Measurements from ENCODE around the gene RENBP.

RENBP gene

GRCh38 chrX:153935326-153935851 lies 9.1 kb downstream of the RENBP start:
- Histone ChIP-seq H3K36me3 (ENCODE audit: control insufficient read depth, insufficient read depth, low read length) (peaks cover 16% of the 10 kb centered on the region), H3K9me3 (ENCODE audit: control insufficient read depth, insufficient read depth, low read length) (no peaks in the 10 kb centered on the region), H3K9ac (ENCODE audit: low read depth, low read length) (no peak overlapping the region), H3K27me3 (ENCODE audit: control insufficient read depth, insufficient read depth, low read length) (no peaks in the 10 kb centered on the region), H3K4me3 (ENCODE audit: low read depth, low read length) (peak overlapping the region; percentile 46), H3K4me1 (ENCODE audit: control insufficient read depth, insufficient read depth, low read length) (no peaks in the 10 kb centered on the region)

DNA sequence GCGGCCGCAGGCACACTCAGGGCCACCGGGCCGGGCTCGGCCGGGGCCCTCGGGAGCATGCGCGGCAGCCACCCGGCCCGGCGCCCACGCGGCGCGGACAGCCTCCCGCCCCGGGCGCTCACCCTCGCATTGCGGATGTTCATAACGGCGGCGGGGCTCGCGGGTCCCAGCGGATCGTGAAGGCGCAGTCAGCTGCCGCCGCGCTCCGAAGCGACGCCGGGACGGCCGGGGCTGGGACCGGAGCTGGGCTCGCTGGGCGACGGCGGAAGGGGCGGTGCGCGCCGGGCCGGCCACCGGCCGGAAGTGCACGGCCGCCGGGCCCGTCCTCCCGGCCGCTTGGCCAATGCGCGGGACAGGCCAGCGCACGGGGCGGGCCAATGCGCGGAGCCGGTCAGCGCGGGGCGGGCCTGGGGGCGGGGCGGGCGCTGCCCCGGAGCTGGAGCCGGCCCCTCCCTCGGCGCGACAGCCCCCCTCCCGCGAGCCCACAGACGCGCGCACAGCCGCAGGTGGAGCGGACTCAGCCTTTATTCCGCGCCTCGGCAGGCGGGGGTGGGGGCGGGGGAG lies 9.6 kb downstream of the RENBP start, which contains the start of gene NAA10:
TSS of gene NAA10 (minus strand) at position 276 of the 564 bp plus-strand sequence. CDS start at position 143, 133 bp downstream.
- H3K27me3 ChIP-seq (ENCODE audit: control insufficient read depth, insufficient read depth, low read length) = no peaks in the 10 kb centered on the region
- H3K4me1 ChIP-seq (ENCODE audit: control insufficient read depth, insufficient read depth, low read length) = no peaks in the 10 kb centered on the region
- peak within 1 kb of the TSS; percentile 64 for H3K4me3 ChIP-seq (ENCODE audit: low read depth, low read length)
- H3K9ac ChIP-seq (ENCODE audit: low read depth, low read length) = peak within 1 kb of the TSS; percentile 47
- peaks cover 21% of the 10 kb centered on the region for H3K36me3 ChIP-seq (ENCODE audit: control insufficient read depth, insufficient read depth, low read length)
- H3K9me3 ChIP-seq (ENCODE audit: control insufficient read depth, insufficient read depth, low read length) = no peaks in the 10 kb centered on the region

DNA sequence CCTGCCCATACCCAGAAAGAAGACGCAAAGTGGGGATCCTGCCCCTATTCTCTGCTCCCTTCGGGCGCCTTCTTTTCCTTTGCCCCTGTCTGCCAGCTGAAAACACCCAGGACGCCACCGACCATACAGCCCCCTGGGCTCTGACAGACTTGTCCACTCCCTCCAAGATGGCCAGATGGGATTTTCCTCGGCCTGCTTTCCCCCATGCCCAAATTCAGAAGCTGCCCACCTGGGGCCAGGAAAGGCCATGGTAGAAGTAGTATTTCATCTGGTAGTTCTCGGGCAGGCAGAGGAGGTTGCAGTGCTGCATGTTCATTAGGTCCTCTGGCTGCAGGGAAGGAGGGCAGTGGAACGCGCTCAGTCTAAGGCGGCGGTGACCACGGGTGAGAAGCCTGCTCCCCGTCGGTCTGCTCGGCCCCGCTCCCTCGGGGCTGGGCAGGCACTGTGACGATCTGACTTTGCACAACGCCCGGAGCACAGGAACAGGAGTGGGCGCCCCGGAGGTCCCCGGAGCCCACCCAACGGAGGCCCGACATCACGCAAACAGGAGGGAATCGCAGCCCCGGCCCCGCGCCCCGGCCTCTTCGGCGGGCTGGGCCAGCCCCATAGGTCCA lies 10.2 kb downstream of the RENBP start:
- Histone ChIP-seq H3K9ac (ENCODE audit: low read depth, low read length) (peak overlapping the region; percentile 47), H3K4me1 (ENCODE audit: control insufficient read depth, insufficient read depth, low read length) (no peaks in the 10 kb centered on the region), H3K4me3 (ENCODE audit: low read depth, low read length) (peak overlapping the region; percentile 64), H3K36me3 (ENCODE audit: control insufficient read depth, insufficient read depth, low read length) (peaks cover 24% of the 10 kb centered on the region), H3K27me3 (ENCODE audit: control insufficient read depth, insufficient read depth, low read length) (no peaks in the 10 kb centered on the region), H3K9me3 (ENCODE audit: control insufficient read depth, insufficient read depth, low read length) (no peaks in the 10 kb centered on the region)

GRCh38 chrX:153933748-153934147 lies 10.7 kb downstream of the RENBP start:
- H3K9ac ChIP-seq (ENCODE audit: low read depth, low read length) = no peak overlapping the region
- no peaks in the 10 kb centered on the region for H3K27me3 ChIP-seq (ENCODE audit: control insufficient read depth, insufficient read depth, low read length)
- H3K36me3 ChIP-seq (ENCODE audit: control insufficient read depth, insufficient read depth, low read length) = peaks cover 24% of the 10 kb centered on the region
- H3K9me3 ChIP-seq (ENCODE audit: control insufficient read depth, insufficient read depth, low read length) = no peaks in the 10 kb centered on the region
- peak overlapping the region; percentile 64 for H3K4me3 ChIP-seq (ENCODE audit: low read depth, low read length)
- no peaks in the 10 kb centered on the region for H3K4me1 ChIP-seq (ENCODE audit: control insufficient read depth, insufficient read depth, low read length)

- no peak overlapping the region for H3K4me3 ChIP-seq (ENCODE audit: low read depth, low read length)
- H3K36me3 ChIP-seq (ENCODE audit: control insufficient read depth, insufficient read depth, low read length) = peaks cover 24% of the 10 kb centered on the region
- H3K9ac ChIP-seq (ENCODE audit: low read depth, low read length) = no peak overlapping the region
- H3K9me3 ChIP-seq (ENCODE audit: control insufficient read depth, insufficient read depth, low read length) = no peaks in the 10 kb centered on the region
- no peaks in the 10 kb centered on the region for H3K4me1 ChIP-seq (ENCODE audit: control insufficient read depth, insufficient read depth, low read length)
- no peaks in the 10 kb centered on the region for H3K27me3 ChIP-seq (ENCODE audit: control insufficient read depth, insufficient read depth, low read length)
Observed at GRCh38 chrX:153932220-153932915, 12.1 kb downstream of the RENBP start.

- Histone ChIP-seq H3K27me3 (ENCODE audit: control insufficient read depth, insufficient read depth, low read length) (no peaks in the 10 kb centered on the region), H3K36me3 (ENCODE audit: control insufficient read depth, insufficient read depth, low read length) (peaks cover 24% of the 10 kb centered on the region), H3K4me1 (ENCODE audit: control insufficient read depth, insufficient read depth, low read length) (no peaks in the 10 kb centered on the region), H3K9ac (ENCODE audit: low read depth, low read length) (no peak overlapping the region), H3K9me3 (ENCODE audit: control insufficient read depth, insufficient read depth, low read length) (no peaks in the 10 kb centered on the region), H3K4me3 (ENCODE audit: low read depth, low read length) (no peak overlapping the region)
Observed at GRCh38 chrX:153931748-153932147, 12.7 kb downstream of the RENBP start.

GRCh38 chrX:153931151-153931550 lies 13.3 kb downstream of the RENBP start:
- Histone ChIP-seq H3K36me3 (ENCODE audit: control insufficient read depth, insufficient read depth, low read length) (peaks cover 24% of the 10 kb centered on the region), H3K27me3 (ENCODE audit: control insufficient read depth, insufficient read depth, low read length) (no peaks in the 10 kb centered on the region), H3K4me3 (ENCODE audit: low read depth, low read length) (no peak overlapping the region), H3K4me1 (ENCODE audit: control insufficient read depth, insufficient read depth, low read length) (no peaks in the 10 kb centered on the region), H3K9me3 (ENCODE audit: control insufficient read depth, insufficient read depth, low read length) (no peaks in the 10 kb centered on the region), H3K9ac (ENCODE audit: low read depth, low read length) (no peak overlapping the region)

GRCh38 chrX:153930011-153930910 lies 14.2 kb downstream of the RENBP start:
- Histone ChIP-seq H3K4me3 (ENCODE audit: low read depth, low read length) (no peak overlapping the region), H3K9me3 (ENCODE audit: control insufficient read depth, insufficient read depth, low read length) (no peaks in the 10 kb centered on the region), H3K9ac (ENCODE audit: low read depth, low read length) (no peak overlapping the region), H3K4me1 (ENCODE audit: control insufficient read depth, insufficient read depth, low read length) (no peaks in the 10 kb centered on the region), H3K27me3 (ENCODE audit: control insufficient read depth, insufficient read depth, low read length) (no peaks in the 10 kb centered on the region), H3K36me3 (ENCODE audit: control insufficient read depth, insufficient read depth, low read length) (peaks cover 24% of the 10 kb centered on the region)

GRCh38 chrX:153929576-153929975 lies 14.9 kb downstream of the RENBP start:
- peaks cover 24% of the 10 kb centered on the region for H3K36me3 ChIP-seq (ENCODE audit: control insufficient read depth, insufficient read depth, low read length)
- no peaks in the 10 kb centered on the region for H3K27me3 ChIP-seq (ENCODE audit: control insufficient read depth, insufficient read depth, low read length)
- no peaks in the 10 kb centered on the region for H3K9me3 ChIP-seq (ENCODE audit: control insufficient read depth, insufficient read depth, low read length)
- no peaks in the 10 kb centered on the region for H3K4me1 ChIP-seq (ENCODE audit: control insufficient read depth, insufficient read depth, low read length)
- H3K4me3 ChIP-seq (ENCODE audit: low read depth, low read length) = no peak overlapping the region
- H3K9ac ChIP-seq (ENCODE audit: low read depth, low read length) = no peak overlapping the region

DNA sequence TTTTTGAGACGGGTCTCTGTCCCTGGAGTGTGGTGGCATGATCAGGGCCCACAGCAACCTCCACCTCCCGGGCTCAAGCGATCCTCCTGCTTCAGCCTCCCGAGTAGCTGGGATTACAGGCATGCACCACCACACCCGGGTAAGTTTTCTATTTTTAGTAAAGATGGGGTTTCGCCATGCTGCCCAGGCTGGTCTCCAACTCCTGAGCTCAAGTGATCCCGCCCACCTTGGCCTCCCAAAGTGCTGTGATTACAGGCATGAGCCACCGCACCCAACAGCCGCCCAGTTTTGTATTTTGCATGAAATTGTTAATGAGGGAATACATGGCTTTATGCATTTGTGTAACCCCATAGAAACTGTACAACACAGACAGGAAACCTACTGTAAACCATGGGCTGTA lies 15.6 kb downstream of the RENBP start:
- Histone ChIP-seq H3K4me3 (ENCODE audit: low read depth, low read length) (peak overlapping the region; percentile 18), H3K9ac (ENCODE audit: low read depth, low read length) (no peak overlapping the region)

More for the DNA sequence above, 15.6 kb downstream of the RENBP start:
- Histone ChIP-seq H3K27me3 (ENCODE audit: control insufficient read depth, insufficient read depth, low read length) (no peaks in the 10 kb centered on the region), H3K36me3 (ENCODE audit: control insufficient read depth, insufficient read depth, low read length) (peaks cover 24% of the 10 kb centered on the region), H3K9me3 (ENCODE audit: control insufficient read depth, insufficient read depth, low read length) (no peaks in the 10 kb centered on the region), H3K4me1 (ENCODE audit: control insufficient read depth, insufficient read depth, low read length) (no peaks in the 10 kb centered on the region)
